ENCODE results near the gene B3GNT9. TPM values are rescaled to one million over a fixed set of nuclear protein-coding genes. Genes with fewer than 3 reads are reported as not detected.

B3GNT9 gene
- polyA plus RNA-seq, 10 donors = 8.1 to 16.6 (median 11.5) TPM

DNA sequence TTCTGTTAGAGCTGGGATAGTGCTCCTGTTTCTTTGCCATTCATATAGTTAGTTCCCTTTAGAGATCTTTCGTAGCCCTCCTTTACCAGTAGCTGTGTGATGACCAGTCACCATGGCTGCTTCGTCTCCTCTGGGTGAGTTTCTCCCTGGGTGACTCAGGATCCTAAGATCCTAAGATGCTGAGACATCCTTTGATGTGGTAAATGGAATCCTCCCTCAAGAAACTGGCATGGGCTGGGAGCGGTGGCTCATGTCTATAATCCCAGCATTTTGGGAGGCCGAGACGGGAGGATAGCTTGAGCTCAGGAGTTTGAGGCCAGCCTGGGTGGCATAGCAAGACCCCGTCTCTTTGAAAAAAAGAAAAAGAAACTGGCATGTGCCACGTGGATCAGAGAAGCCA lies 35.2 kb downstream of the B3GNT9 start:
- DNase-seq = peak in 1 of 3 donors; percentile 78

DNA sequence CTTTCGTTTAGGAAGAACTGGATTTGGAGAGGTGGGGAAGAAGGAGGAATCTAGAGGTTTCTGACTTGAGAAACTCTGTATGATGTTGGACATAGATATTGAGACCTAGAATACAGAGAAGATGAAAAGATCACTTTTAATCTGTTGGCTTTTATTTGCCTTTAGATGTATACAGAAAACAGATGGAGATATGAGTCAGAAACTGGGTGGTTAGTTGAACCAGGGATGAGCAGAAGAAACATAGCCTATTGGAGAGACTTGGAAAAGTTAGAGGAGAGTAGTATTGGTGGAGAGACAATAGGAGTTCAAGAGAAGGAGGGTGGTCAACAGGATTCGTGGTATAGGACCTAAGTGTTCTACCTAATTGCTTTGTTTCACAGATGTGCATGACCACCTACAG lies 36.0 kb downstream of the B3GNT9 start:
- DNase-seq = no peak

DNA sequence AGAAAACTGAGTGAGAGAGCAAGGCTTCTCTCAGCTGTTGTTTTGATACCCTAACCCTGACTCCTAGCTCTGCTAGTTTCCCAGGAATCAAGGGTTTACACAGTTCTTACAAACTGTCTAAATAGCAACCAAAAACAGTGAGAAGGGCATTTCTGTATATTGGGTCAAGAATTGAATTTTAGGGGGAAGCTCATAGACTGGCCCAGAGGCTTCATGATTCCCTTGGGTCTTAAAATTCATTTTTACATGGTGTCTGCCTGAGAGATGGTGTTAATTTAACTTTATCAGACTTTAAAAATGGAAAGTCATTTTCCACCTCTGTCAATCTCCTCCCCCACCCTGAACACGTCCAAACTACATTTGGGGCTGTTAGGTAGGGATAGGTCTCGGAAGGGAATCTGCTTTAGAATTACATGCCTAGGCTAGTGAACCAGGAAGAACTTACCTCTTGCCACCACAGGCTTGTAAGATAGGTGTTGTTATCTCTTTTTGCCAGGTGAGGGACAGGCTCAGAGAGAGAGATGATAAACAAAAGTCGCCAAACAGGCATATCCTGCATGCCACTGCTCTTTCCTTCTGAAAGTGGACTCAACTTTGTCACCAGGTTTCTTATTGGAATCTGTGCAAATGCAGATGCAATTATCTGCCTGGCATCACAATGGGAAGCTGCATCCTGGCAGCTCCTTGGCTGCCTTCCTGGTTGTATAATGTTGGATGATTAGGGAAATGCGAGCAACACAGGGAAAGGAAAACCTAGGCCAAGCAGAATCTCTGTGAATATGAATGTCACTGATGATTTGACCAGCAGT lies 38.0 kb downstream of the B3GNT9 start:
- no peak for DNase-seq

DNA sequence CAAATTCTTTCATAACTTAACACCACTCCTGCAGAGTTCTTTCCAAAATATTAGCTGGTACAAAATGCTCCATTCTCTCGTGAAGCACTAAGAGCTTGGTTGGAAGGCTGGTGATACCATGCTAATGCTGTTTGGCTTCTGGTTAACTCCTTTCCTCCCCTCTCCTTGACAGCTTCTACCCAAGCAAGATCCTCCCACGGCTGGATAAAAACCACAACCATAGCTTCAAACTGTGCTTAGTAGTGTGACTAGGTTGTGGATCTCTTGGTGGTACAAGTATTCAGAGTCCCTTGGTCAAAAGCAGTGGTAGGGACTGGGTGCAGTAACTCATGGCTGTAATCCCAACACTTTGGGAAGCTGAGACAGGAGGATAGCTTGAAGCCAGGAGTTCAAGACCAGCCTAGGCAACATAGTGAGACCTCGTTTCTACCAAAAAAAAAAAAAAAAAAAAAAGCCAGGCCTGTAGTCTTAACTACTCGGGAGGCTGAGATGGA lies 38.8 kb downstream of the B3GNT9 start:
- no peak for DNase-seq

DNA sequence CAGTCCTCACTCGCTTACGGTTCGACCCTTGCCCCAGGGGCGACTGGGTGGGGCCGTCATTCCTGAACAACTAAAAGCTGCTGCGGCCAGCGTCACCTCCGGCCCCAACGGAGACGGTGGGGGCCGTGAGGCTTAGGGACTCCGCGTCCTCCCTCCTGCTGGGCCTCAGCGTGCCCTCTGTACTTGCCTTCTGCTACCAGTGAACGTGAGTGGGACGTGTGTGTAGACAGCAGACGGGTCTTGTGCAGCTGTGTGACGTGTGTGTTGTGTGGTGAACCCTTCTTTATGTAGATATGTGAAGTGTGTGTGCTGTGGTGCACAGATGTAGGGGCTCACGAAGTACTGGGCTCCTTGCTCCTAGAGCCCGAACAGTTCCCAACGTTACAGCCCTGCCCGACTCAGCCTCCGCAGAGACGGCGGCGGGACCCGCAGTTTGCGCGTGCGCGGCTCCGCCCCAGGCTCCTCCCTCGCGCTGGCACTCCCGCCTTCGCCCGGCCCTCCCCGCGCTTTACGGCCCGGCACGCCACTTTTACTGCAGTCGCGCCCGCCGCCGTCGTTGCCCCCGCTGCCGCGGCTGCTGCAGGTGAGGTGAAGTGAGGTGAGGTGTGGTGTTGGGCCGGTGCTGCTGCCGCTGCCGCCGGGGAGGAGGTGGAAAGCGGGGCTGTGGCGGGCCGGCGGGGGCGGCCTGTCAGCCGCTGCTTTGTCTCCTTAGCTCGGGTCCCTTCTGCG lies 41.2 kb downstream of the B3GNT9 start, which contains the start of gene PHAF1:
TSS of gene PHAF1 (plus strand) at position 535 of the 729 bp plus-strand sequence. CDS start 235 bp downstream, outside the sequence.
- DNase-seq = peak; percentile 91 to 98 (median 95)

DNA sequence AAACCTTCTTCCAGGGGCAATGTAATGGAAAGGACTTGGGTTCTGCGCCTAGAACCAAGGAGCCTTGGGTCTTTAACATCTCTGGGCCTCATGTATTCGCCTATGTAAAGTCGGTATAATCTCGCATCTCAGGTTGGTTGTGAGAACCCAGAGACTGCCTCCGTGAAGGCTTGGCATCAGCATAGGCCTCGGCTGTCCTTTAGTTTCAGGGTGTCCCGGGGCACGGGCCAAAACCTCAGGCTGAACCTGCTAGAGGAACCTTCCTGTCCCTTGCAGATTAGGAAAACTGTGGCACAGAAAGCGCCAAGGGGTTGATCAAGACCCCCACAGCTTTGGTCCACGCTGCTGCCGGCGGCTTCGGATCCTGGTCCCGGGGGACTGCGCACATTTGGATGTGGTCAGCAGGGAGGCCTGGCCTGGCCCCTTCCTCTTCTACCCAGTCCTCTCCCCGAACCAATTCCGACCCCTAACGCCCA lies 41.8 kb downstream of the B3GNT9 start:
- DNase-seq = no peak

DNA sequence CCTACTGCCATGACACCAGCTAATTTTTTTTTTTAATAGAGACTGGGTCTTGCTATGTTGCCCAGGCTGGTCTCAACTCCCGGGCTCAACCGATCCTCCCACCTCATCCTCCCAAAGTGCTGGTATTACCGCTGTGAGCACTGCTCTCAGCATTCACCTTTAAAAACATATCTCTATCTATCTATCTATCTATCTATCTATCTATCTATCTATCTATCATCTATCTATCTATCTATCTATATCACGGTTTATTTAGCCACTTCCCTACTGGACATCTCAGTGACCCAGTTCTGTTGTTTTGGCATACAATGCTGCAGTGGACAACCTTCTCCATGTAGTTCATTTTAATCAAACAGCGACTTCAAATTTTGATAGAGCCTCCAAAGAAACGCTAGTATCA lies 42.3 kb downstream of the B3GNT9 start:
- no peak for DNase-seq

DNA sequence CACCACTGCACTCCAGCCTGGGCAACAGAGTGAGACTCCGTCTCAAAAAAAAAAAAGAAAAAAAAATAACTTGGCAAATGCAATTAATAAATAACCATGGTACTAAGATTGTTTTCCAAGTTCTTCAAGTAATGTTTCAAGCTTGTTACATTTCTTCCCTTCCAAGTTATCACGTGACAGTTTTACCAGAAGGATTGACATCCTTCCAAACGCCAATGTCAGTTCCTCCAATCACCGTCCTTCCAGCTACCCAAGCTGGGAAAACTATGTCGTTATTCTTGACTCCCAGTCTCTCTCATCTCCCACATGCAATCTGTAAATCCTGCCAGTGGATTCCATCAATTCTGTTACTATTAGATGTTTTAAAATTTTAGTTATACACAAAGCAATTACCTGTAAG lies 44.9 kb downstream of the B3GNT9 start:
- DNase-seq = peak in 2 of 3 donors; percentile 61 to 62

DNA sequence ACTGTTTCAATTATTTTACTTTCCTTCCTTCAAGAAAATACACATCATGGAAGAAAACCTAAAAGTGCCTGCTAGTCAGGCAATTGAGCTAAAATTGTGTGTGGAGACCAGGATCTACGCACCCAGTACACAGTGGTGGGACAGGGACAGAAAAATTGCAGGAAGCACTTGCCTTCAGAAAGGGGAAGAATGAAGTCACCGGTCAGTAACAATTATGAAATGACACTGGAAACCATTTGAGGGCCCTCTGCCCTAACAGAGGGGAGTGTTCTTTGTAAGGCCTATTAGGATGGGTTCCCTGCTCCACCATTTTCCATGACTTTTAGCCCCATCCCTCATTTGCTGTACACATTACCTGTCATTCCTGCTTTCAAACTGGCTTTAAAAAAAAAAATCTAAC lies 45.6 kb downstream of the B3GNT9 start:
- peak in 1 of 3 donors; percentile 21 for DNase-seq

DNA sequence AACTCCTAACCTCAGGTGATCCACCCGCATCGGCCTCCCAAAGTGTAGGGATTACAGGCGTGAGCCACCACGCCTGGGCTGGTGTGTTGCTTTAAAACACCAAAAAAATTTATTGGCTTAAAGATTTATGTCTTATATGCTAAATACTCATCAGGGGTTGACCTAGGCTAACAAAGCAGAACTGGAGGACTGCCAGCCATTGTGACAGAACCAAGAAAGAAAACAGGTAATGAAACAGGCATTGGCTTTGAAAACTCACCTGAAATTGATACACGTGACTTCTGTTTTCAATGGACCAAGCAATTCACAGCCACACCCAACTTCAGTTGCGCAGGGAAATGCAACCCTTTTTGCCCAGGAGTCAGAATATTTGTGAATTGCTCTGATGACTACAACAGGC lies 46.0 kb downstream of the B3GNT9 start:
- DNase-seq = no peak

DNA sequence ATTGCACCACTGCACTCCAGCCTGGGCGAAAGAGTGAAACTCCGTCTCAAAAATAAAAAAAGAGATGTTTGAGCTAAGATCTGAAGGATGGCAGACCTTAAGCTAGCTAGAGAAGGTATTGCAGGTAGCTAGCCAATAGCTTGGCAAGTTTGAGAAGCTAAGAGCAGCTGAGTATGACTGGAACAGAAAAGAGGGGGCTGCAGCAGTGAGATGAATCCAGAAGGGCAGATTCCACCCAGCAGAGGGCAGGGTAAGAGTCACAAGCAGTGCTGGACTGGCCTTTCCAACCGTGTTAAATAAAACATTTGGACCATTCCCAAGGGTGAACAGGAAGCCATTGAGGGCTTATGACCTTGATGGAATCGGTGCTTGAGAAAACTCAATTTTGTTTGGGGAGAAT lies 46.7 kb downstream of the B3GNT9 start:
- DNase-seq = peak in 1 of 3 donors; percentile 23

DNA sequence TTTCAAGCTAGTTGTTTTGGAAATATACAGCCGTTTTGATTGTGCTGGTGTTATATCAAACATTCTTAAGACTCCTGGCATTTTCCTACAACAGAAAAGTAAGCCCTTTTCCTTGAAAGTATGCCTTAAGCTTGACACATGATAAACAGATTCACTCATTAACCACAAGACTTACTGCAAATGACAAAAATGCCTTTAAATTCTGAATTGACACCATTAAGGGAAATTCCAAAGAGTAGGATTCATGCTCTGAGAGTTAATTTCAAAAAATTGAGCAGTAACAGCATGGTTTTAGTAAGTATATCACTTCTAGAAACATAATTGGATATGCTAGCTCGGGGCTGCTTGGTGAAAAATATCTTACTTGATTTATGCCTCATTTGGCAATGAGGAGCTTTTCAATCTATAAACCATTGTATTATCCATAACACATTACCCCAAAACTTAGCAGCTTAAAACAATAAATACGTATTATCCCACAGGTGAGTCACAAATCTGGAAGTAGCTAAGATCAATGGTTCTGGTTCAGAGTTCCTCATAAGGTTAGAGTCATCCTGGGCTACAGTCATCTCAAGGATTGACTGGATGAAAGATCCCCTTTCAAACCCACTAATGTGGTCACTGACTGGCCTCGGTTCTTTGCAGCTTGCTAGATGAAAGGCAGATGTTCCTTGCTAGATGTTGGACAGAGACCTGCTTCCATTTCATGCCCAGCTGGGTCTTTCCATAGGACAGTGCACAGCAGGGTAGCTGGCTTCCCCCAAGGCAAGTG lies 49.3 kb downstream of the B3GNT9 start:
- DNase-seq = peak in 1 of 3 donors; percentile 67

DNA sequence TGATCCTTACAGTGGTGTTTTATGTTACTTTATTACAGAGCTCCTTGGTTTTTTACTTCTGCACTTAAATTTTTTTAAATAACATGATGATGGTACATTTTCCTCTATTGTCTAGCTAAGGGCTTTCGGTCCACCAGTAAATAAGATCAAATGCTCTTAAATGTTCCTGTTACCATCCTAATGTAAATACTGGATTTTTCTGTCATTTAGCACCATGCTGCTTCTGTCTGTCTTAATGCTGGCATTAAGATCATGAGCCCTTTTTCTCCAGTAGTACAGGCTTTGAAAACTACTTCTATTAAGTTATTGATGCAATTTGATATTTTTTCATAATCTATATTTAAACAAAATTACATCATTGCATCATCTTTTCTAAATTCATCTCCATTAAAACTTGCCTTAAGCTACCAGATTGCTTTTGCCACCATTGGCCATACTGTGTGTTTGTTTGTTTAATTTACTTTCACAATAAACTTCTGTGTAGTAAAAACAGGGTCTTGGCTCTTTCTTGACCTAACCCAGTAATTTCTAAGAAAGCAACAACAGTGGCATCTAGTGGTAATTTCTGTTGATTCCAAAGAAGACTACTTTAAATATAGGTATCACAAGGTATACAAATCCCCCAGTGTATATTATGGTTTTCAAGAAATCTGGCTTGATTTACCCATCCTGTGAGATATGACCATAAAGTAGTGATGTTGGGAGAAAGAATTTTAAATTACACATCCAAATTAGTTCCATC lies 50.1 kb downstream of the B3GNT9 start:
- peak in 1 of 3 donors; percentile 30 for DNase-seq

DNA sequence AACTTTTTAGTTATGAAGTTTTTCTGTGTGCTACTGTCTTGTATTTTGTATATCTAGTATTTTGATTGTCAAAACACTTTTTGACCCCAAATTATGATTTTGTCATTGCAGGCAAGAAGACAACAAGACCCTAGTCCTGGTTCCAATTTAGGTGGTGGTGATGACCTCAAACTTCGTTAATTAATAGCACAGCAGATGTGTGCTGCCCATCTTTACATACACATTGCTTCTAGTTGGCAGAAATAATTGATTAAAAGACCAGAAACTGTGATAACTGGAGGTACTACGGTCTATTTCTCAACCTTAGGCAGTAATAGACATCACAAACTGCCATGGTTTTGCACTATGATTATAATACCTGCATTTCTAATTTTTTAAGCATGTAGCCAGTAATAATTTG lies 52.2 kb downstream of the B3GNT9 start:
- DNase-seq = no peak

Other genes with a start within 250 kb of the B3GNT9 start
- gene CDH16, start 232.1 kb downstream of the B3GNT9 start, polyA plus RNA-seq (ENCODE audit: insufficient read length in 10 of 10) = under 1 TPM in 5 of 10 donors, not detected in 5; 0.07 to 0.31 (median 0.13) TPM
- 10 to 100 TPM in 1 of 10 donors, 1 to 10 TPM in 9; 2.6 to 13.1 (median 4.7) TPM for gene RRAD, start 225.5 kb downstream of the B3GNT9 start, polyA plus RNA-seq (ENCODE audit: insufficient read length in 10 of 10)
- gene CIAO2B, start 216.6 kb downstream of the B3GNT9 start, polyA plus RNA-seq (ENCODE audit: insufficient read length in 10 of 10) = 10 to 100 TPM; 71.1 to 99.3 (median 82.0) TPM
- gene CES2, start 215.5 kb downstream of the B3GNT9 start, polyA plus RNA-seq (ENCODE audit: insufficient read length in 10 of 10) = 10 to 100 TPM; 22.3 to 28.6 (median 26.0) TPM
- under 1 TPM; 0.13 to 0.42 (median 0.30) TPM for gene CES3, start 189.7 kb downstream of the B3GNT9 start, polyA plus RNA-seq (ENCODE audit: insufficient read length in 10 of 10)
- gene CES4A, start 162.4 kb downstream of the B3GNT9 start, polyA plus RNA-seq (ENCODE audit: insufficient read length in 10 of 10) = 1 to 10 TPM; 1.5 to 7.0 (median 2.9) TPM
- gene CBFB, start 121.8 kb downstream of the B3GNT9 start, polyA plus RNA-seq (ENCODE audit: insufficient read length in 10 of 10) = 10 to 100 TPM; 36.8 to 59.8 (median 40.7) TPM
- 10 to 100 TPM; 15.6 to 20.5 (median 18.9) TPM for gene PHAF1, start 41.1 kb downstream of the B3GNT9 start, polyA plus RNA-seq (ENCODE audit: insufficient read length in 10 of 10)
- gene TRADD, start 8.9 kb upstream of the B3GNT9 start, polyA plus RNA-seq (ENCODE audit: insufficient read length in 10 of 10) = 1 to 10 TPM; 2.4 to 8.4 (median 3.6) TPM
- 1 to 10 TPM in 9 of 10 donors, under 1 TPM in 1; 0.96 to 3.4 (median 2.3) TPM for gene FBXL8, start 9.0 kb upstream of the B3GNT9 start, polyA plus RNA-seq (ENCODE audit: insufficient read length in 10 of 10)
- 1 to 10 TPM; 1.5 to 8.6 (median 3.7) TPM for gene HSF4, start 13.7 kb upstream of the B3GNT9 start, polyA plus RNA-seq (ENCODE audit: insufficient read length in 10 of 10)
- gene NOL3, start 19.5 kb upstream of the B3GNT9 start, polyA plus RNA-seq (ENCODE audit: insufficient read length in 10 of 10) = 10 to 100 TPM; 14.6 to 36.6 (median 26.6) TPM
- gene MATCAP1, start 33.0 kb upstream of the B3GNT9 start, polyA plus RNA-seq (ENCODE audit: insufficient read length in 10 of 10) = 10 to 100 TPM; 12.5 to 26.5 (median 18.1) TPM
- 10 to 100 TPM in 5 of 10 donors, 1 to 10 TPM in 5; 7.6 to 13.9 (median 9.9) TPM for gene EXOC3L1, start 39.1 kb upstream of the B3GNT9 start, polyA plus RNA-seq (ENCODE audit: insufficient read length in 10 of 10)
- 10 to 100 TPM; 31.7 to 48.1 (median 41.0) TPM for gene E2F4, start 41.2 kb upstream of the B3GNT9 start, polyA plus RNA-seq (ENCODE audit: insufficient read length in 10 of 10)
- gene ELMO3, start 48.1 kb upstream of the B3GNT9 start, polyA plus RNA-seq (ENCODE audit: insufficient read length in 10 of 10) = 1 to 10 TPM in 6 of 10 donors, under 1 TPM in 4; 0.48 to 2.2 (median 1.2) TPM
- gene TMEM208, start 76.1 kb upstream of the B3GNT9 start, polyA plus RNA-seq (ENCODE audit: insufficient read length in 10 of 10) = 10 to 100 TPM; 15.0 to 28.3 (median 19.5) TPM
- 10 to 100 TPM; 15.8 to 28.2 (median 18.6) TPM for gene FHOD1, start 96.5 kb upstream of the B3GNT9 start, polyA plus RNA-seq (ENCODE audit: insufficient read length in 10 of 10)
- 1 to 10 TPM in 7 of 10 donors, under 1 TPM in 3; 0.72 to 1.6 (median 1.3) TPM for gene SLC9A5, start 98.0 kb upstream of the B3GNT9 start, polyA plus RNA-seq (ENCODE audit: insufficient read length in 10 of 10)
- 10 to 100 TPM in 3 of 10 donors, 1 to 10 TPM in 7; 4.3 to 13.5 (median 7.5) TPM for gene PLEKHG4, start 128.5 kb upstream of the B3GNT9 start, polyA plus RNA-seq (ENCODE audit: insufficient read length in 10 of 10)
- under 1 TPM; 0.05 to 0.36 (median 0.28) TPM for gene KCTD19, start 175.7 kb upstream of the B3GNT9 start, polyA plus RNA-seq (ENCODE audit: insufficient read length in 10 of 10)
- 1 to 10 TPM in 1 of 10 donors, under 1 TPM in 9; 0.15 to 1.7 (median 0.30) TPM for gene LRRC36, start 175.8 kb upstream of the B3GNT9 start, polyA plus RNA-seq (ENCODE audit: insufficient read length in 10 of 10)
- gene TPPP3, start 242.5 kb upstream of the B3GNT9 start, polyA plus RNA-seq (ENCODE audit: insufficient read length in 10 of 10) = 100 to 1,000 TPM; 305 to 544 (median 455) TPM

Data from muscle of back (tissue), 11 donors.